DLD1 (cell line): ENCODE measurements around the gene PSMD2.
"Not testable (repeated sequence)": the region's sequence is repeated elsewhere in the genome, so short reads cannot be mapped to it uniquely, and the experiment has no call there.

Source experiments
- in situ Hi-C: cut with HindIII; loops from 2 replicates; pipeline ENCODE4 v1.10.0; 2017; ENCODE audit warnings: low sequenced_read_pairs

PSMD2 gene

DNA sequence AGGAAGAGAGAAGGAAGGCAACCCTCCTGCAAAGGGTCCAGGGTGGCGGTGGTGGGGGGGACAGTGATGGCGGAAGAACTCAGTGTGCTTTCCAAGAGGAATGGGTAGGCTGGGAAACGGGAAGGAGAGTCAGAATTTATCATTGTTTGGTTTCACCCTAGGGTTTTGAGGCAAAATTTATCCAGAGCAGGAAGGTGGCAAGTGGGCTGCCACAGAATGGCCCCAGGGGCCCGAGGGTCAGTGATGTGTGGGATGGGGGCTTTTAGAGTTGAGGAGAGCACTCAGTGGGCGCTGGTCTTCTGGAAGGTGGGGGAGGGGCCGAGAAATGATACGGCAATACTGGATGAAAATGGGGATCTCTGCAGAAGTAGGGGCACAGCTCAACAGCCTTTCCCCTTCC lies 38.9 kb downstream of the PSMD2 start:
- in situ Hi-C loops, result no loop called here

DNA sequence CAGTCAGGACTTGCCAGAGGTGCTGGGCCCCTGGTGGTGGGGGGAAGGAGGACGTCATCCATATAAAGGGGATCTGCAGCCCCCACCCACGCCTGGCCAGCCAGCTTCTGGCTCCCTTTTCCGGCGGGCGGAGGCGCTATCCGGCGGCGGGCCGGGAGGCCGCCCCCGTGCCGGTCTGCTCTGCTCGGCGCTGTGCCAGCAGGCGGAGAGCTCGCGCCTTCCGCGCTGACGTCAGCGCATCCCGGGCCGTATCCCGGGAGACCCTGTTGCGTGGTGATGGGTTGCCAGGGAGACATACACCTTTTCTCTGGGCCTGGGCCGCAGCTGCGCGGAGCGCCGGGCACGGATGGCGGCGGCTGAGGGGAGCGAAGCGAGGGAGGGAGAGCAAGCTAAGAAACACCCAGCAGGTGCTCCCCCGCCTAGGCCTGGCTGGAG lies 39.5 kb downstream of the PSMD2 start:
- in situ Hi-C loops, result no loop called here

GRCh38 chr3:184339001-184339400 lies 40.0 kb downstream of the PSMD2 start:
- in situ Hi-C loops, result no loop called here

GRCh38 chr3:184339451-184340135 lies 40.6 kb downstream of the PSMD2 start:
- in situ Hi-C loops, result not testable (repeated sequence)

GRCh38 chr3:184341925-184342324 lies 42.9 kb downstream of the PSMD2 start:
- in situ Hi-C loops, result no loop called here

DNA sequence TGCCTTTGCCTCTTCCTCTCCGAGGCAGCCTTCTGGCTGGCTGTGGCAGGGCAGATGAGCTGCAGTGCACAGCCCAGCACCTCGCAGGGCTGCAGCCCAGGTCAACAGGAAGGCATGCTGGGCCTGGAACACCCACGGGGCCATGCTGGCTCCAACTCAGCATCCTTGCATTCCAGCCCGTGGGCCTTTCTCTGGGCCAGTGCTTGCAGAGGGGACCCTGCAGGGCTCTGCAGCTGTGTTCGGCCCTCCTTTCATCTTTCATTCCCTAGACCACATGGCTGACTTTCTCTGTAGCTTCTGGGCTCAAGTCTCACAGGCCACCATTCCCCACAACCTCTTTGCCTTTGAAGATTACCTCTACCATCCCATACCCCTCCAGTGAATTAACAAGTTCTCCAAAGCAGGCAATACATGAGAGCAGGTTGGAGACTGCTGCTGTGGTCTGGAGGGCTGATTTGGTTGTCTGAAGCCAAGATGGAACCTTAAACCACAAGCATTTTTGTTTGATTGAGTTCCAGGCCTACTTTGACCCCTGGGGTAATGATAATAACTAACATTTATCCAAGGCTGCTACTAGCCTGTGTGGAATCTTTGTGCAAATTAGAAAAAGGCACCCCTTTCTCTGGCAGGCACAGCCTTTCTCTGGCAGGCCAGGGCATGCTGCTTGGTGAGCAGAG lies 44.3 kb downstream of the PSMD2 start:
- in situ Hi-C loops, result no loop called here

DNA sequence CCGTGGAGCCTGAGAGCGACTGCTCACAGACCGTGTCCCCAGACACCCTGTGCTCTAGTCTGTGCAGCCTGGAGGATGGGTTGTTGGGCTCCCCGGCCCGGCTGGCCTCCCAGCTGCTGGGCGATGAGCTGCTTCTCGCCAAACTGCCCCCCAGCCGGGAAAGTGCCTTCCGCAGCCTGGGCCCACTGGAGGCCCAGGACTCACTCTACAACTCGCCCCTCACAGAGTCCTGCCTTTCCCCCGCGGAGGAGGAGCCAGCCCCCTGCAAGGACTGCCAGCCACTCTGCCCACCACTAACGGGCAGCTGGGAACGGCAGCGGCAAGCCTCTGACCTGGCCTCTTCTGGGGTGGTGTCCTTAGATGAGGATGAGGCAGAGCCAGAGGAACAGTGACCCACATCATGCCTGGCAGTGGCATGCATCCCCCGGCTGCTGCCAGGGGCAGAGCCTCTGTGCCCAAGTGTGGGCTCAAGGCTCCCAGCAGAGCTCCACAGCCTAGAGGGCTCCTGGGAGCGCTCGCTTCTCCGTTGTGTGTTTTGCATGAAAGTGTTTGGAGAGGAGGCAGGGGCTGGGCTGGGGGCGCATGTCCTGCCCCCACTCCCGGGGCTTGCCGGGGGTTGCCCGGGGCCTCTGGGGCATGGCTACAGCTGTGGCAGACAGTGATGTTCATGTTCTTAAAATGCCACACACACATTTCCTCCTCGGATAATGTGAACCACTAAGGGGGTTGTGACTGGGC lies 45.7 kb downstream of the PSMD2 start:
- in situ Hi-C loops, result no loop called here

DNA sequence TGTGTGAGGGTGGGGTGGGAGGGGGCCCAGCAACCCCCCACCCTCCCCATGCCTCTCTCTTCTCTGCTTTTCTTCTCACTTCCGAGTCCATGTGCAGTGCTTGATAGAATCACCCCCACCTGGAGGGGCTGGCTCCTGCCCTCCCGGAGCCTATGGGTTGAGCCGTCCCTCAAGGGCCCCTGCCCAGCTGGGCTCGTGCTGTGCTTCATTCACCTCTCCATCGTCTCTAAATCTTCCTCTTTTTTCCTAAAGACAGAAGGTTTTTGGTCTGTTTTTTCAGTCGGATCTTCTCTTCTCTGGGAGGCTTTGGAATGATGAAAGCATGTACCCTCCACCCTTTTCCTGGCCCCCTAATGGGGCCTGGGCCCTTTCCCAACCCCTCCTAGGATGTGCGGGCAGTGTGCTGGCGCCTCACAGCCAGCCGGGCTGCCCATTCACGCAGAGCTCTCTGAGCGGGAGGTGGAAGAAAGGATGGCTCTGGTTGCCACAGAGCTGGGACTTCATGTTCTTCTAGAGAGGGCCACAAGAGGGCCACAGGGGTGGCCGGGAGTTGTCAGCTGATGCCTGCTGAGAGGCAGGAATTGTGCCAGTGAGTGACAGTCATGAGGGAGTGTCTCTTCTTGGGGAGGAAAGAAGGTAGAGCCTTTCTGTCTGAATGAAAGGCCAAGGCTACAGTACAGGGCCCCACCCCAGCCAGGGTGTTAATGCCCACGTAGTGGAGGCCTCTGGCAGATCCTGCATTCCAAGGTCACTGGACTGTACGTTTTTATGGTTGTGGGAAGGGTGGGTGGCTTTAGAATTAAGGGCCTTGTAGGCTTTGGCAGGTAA lies 46.5 kb downstream of the PSMD2 start:
- in situ Hi-C loops, result no loop called here

DNA sequence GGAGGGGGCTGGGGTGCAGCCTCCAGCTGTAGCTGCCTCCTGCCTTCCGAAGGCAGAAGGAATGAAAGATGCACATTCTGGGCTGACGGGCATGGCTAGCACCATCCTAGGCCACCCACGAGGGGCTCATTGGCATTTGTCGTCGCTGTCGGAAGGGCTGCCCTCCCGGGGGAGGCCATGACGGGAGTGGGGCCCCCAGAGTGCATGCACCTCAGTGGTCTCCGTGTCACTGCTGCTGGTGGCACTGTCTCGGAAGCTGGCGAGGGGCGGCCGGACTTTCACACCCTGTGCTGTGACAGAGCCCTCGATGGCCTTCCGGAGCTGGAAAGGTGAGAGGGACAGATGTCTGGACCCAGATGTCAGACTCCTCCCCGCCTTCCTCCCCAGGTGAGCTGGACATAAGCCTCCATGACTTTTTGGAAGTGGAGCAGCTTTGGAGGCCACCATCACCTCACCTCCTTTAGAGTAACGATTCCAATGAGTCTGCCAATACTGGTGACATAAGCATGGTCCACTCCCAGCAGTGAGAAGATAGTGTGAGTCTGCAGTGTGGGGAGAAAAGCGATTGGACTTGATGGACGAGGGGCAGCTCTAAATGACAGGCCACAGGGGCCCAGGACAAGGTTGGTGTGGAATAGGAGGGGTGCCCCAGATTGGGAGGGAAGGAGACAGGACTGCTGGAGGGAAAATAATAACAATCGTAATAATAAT lies 47.6 kb downstream of the PSMD2 start:
- in situ Hi-C loops, result no loop called here

- in situ Hi-C loops, result no loop called here
These were observed 48.4 kb downstream of the PSMD2 start for GRCh38 chr3:184347321-184348056.

DNA sequence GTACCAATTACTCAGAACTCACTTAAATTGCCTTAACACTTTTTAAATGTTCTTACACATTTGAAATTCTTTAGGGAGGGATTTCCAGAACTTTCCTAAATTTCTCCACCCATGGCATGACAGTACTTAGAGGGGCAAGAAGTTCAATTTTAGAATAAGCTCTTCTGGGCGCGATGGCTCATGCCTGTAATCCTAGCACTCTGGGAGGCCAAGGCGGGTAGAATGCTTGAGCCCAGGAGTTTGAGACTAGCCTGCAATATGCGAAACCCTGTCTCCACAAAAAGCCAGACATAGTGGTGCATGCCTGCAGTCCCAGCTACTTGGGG lies 49.0 kb downstream of the PSMD2 start:
- in situ Hi-C loops, result no loop called here

DNA sequence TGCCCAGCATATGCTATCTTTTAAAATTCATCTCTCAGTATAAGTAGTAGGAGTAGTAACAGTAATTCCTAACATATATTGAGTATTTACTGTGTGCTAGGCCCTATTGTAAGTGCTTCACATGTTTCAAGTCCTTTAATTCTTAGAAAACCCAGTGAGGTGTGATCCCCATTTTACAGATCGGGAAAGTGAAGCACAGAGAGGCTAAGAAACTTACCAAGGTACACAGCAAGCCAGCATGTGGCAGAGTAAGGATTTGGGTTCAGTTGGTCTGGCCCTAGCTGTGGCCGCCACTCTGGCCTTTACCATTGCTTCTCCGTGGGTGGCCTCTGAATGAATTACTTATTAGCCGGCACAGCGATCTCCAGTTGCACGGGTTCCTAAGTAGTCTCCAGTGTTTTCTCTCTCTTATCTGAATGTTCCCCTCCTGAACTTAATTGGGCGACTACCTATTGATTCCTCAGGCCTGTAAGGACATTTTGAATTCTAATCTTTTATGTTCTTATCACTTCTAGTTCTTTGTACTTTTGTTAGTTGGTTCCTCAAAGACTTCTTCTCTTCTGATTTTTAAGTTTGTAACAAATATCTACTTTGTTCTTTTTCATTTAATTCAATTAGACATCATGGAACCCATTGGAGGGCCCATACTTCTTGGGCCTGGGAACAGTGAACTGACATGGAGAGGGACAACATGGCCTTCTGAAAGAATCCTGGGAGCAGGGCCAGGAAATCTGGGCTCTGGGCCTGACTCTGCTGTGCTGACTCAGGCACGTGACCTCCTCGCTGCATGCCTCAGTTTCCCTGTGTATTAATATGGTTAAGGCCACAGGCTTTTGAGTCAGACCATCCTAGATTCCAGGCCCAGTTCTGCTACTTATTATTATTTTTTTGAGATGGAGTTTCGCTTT lies 50.8 kb downstream of the PSMD2 start:
- in situ Hi-C loops, result loop anchor here (25.0 kb wide), 1 partner anchor 187 kb away; no protein-coding TSS in a partner anchor

DNA sequence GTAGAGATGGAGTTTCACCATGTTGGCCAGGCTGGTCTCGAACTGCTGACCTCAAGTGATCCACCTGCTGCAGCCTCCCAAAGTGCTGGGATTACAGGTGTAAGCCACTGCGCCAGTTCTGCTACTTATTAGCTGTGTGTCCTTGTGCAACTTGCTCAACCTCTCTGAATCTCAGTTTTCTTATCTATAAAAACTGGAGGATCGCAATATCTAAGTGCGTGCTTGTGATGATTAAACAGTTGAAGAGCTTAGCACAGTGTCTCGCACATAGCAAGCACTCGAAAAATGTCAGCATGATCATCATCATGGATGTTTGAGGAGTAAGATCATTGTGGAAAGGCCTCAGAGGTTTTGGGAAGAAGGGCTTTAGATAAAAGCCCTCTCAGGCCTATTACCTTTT lies 51.6 kb downstream of the PSMD2 start:
- in situ Hi-C loops, result loop anchor here (25.0 kb wide), 1 partner anchor 187 kb away; no protein-coding TSS in a partner anchor

DNA sequence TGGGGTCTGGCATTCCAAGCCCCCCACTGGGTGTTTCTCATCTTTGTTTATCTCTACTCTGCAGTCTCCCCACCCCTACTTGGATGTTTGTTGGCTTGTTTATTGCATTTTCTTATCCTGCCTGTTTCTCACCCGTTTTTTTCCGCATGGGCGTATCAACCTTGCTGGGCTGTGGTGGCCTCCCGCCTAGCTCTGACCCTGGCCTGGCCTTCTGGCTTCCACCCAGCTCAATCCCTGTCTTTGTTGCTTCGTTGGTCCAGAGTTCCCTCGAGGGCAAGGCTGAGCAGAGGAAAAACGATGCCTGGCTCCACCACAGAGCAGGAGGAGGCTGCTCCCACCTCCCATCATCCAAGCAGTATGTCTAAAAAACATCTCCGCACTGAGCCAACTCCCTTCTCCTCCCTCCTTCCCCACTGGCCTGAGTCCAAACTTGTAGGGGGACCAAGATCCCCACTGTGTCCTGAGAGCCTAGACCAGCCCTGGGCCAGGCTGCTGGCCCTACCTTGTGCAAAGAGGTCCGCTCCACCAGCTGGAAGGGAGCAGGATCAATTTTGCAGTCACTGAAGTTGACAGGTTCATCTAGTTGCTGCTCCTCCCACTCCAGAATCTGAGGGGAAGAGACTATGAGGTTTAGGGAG lies 52.6 kb downstream of the PSMD2 start:
- in situ Hi-C loops, result loop anchor here (25.0 kb wide), 1 partner anchor 186 kb away; no protein-coding TSS in a partner anchor

DNA sequence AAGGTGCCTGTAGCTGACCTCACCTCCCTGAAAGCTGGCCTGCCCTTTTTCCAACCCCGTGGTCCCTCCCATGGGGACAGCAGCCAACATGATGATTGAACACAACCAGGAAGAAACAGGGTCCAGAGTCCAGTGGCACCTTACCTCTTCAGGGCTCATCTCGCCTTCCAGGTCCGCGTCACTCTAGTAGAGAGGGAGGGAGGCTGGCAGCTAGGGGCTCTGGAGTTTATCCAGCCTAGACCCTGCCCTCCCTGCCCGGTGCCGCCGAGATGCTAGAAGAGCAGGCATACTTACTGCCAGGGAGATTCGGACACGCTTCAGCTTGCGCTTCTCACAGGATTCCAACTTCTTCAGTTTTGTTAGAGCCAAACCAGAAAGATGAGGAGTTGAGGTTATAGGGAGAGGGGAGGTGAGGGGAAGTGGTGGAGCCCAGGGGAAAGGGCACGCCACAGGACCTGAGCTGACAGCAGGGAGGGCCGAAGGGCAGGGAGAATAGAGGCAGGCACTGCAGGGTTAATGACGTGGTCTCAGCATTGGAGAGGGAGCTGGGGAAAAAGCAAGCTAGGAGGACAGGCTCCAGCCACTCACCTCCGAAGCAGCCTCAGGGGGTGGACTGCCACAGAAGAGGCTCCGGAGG lies 53.2 kb downstream of the PSMD2 start:
- in situ Hi-C loops, result loop anchor here (25.0 kb wide), 1 partner anchor 185 kb away; no protein-coding TSS in a partner anchor

- in situ Hi-C loops, result loop anchor here (25.0 kb wide), 1 partner anchor 184 kb away; no protein-coding TSS in a partner anchor
These were observed 54.0 kb downstream of the PSMD2 start for GRCh38 chr3:184352897-184353545.

GRCh38 chr3:184353546-184353941 lies 54.5 kb downstream of the PSMD2 start:
- in situ Hi-C loops, result loop anchor here (25.0 kb wide), 1 partner anchor 184 kb away; no protein-coding TSS in a partner anchor
